ENCODE data around the gene EHD1. TPM values are rescaled to one million over a fixed set of nuclear protein-coding genes. Genes with fewer than 3 reads are reported as not detected.

The EHD1 gene
- total and polyA plus RNA-seq, 9 of the 15 experiments (the other 6 are each of a cell fraction or from before 2014, with no cell fraction given), result 0.46 to 65.0 (median 16.4) TPM

GRCh38 chr11:64885367-64886286 lies 7.2 kb upstream of the EHD1 start (continued):
- TF ChIP-seq ZBTB11 (CRISPR knock-in tag; IDR thresholded peaks at IDR 0.05) (peak in 1 of 3 experiments; percentile 58; a peak in 1 of 6 replicates), PBX2 (CRISPR knock-in tag; IDR thresholded peaks at IDR 0.05; ENCODE audit: low read depth) (no peak), PBX2 (tag; conservative IDR thresholded peaks at IDR 0.05; ENCODE audit: low read depth) (peak; percentile 84), ZKSCAN8 (CRISPR knock-in tag; IDR thresholded peaks at IDR 0.05) (0 out of 2 replicates have a peak, but pooled peaks have one; percentile 21), AFF4 (CRISPR knock-in tag; IDR thresholded peaks at IDR 0.05) (no peak), THAP12 (CRISPR knock-in tag; IDR thresholded peaks at IDR 0.05) (no peak), TRIM24 (IDR thresholded peaks at IDR 0.05) (peak in 1 of 2 experiments; percentile 53; a peak in 3 of 4 replicates), FOXK2 (conservative IDR thresholded peaks at IDR 0.05 in 1 of 2, IDR thresholded peaks at IDR 0.05 in 1 of 2; ENCODE audit: low read depth in 2 of 2) (peak; percentile 73 to 88), XRCC3 (IDR thresholded peaks at IDR 0.05) (no peak), ATF7 (IDR thresholded peaks at IDR 0.05) (peak; percentile 89), MAZ (CRISPR knock-in tag; conservative IDR thresholded peaks at IDR 0.05 in 1 of 2, IDR thresholded peaks at IDR 0.05 in 1 of 2) (no peak; a peak in 1 of 4 replicates), GATAD2B (IDR thresholded peaks at IDR 0.05; ENCODE audit: borderline replicate concordance) (peak; percentile 7; the same call in 1 of the 2 replicates)

Measured in K562 (cell line).